ENCODE data around the gene EXD1.
"Not testable (repeated sequence)": the region's sequence is repeated elsewhere in the genome, so short reads cannot be mapped to it uniquely, and the experiment has no call there.

Gene EXD1

GRCh38 chr15:41148065-41148464 lies 82.5 kb downstream of the EXD1 start:
- DNase-seq (ENCODE audit: low spot score): no peak

- DNase-seq (ENCODE audit: low spot score): no peak
Measured at GRCh38 chr15:41139619-41140018, 90.9 kb downstream of the EXD1 start.

- not testable (repeated sequence) for DNase-seq (ENCODE audit: low spot score)
Measured at GRCh38 chr15:41139112-41139511, 91.4 kb downstream of the EXD1 start.

- DNase-seq (ENCODE audit: low spot score): not testable (repeated sequence)
Measured at GRCh38 chr15:41135580-41135979, 95.0 kb downstream of the EXD1 start.

GRCh38 chr15:41133454-41133853 lies 97.1 kb downstream of the EXD1 start:
- DNase-seq (ENCODE audit: low spot score): no peak
